GM18498 (cell line): ENCODE data around the gene NUDT1.

Experiments used
- ATAC-seq: cut with Tn5 transposase; IDR thresholded peaks from one replicate; pipeline ENCODE4 v1.9.1; 2021; ENCODE audit warnings: mild to moderate bottlenecking, moderate library complexity; ENCODE audit not compliant: unreplicated experiment

Gene NUDT1

GRCh38 chr7:2204446-2204845, 37.6 kb upstream of the NUDT1 start:
- no peak for ATAC-seq

GRCh38 chr7:2205036-2205780, 36.8 kb upstream of the NUDT1 start:
- ATAC-seq, result no peak

GRCh38 chr7:2208712-2209111, 33.3 kb upstream of the NUDT1 start:
- no peak for ATAC-seq

- ATAC-seq, result no peak
Observed at GRCh38 chr7:2209146-2209960, 32.7 kb upstream of the NUDT1 start.

GRCh38 chr7:2209961-2210323, 32.1 kb upstream of the NUDT1 start:
- no peak for ATAC-seq

GRCh38 chr7:2210551-2211258, 31.3 kb upstream of the NUDT1 start:
- no peak for ATAC-seq

GRCh38 chr7:2211259-2211880, 30.7 kb upstream of the NUDT1 start:
- no peak for ATAC-seq

- ATAC-seq, result no peak
Observed at GRCh38 chr7:2211926-2212325, 30.1 kb upstream of the NUDT1 start.

GRCh38 chr7:2212906-2213305, 29.1 kb upstream of the NUDT1 start:
- ATAC-seq, result no peak

- ATAC-seq, result no peak
Observed at GRCh38 chr7:2213551-2214215, 28.3 kb upstream of the NUDT1 start.

- no peak for ATAC-seq
Observed at GRCh38 chr7:2214636-2215035, 27.4 kb upstream of the NUDT1 start.

GRCh38 chr7:2215851-2216250, 26.2 kb upstream of the NUDT1 start:
- ATAC-seq, result no peak

GRCh38 chr7:2217206-2217605, 24.8 kb upstream of the NUDT1 start:
- ATAC-seq, result no peak

GRCh38 chr7:2217716-2218443, 24.1 kb upstream of the NUDT1 start:
- ATAC-seq, result no peak

- no peak for ATAC-seq
Observed at GRCh38 chr7:2218444-2218785, 23.6 kb upstream of the NUDT1 start.

- ATAC-seq, result no peak
Observed at GRCh38 chr7:2219136-2219535, 22.9 kb upstream of the NUDT1 start.

GRCh38 chr7:2219606-2220005, 22.4 kb upstream of the NUDT1 start:
- no peak for ATAC-seq

- ATAC-seq, result no peak
Observed at GRCh38 chr7:2220030-2220429, 22.0 kb upstream of the NUDT1 start.

- ATAC-seq, result no peak
Observed at GRCh38 chr7:2220506-2220905, 21.5 kb upstream of the NUDT1 start.

GRCh38 chr7:2220954-2221353, 21.1 kb upstream of the NUDT1 start:
- ATAC-seq, result no peak
